K562 (cell line): ENCODE results near the gene F11R. TPM values are rescaled to one million over a fixed set of nuclear protein-coding genes. Genes with fewer than 3 reads are reported as not detected.

ENCODE experiments used
- FOXK2 ChIP-seq, 2 experiments: fragments of 450-650 bp; IDR thresholded peaks in 1 of 2; conservative IDR thresholded peaks in 1 of 2; 2 replicates each; pipeline ENCODE4 v1.6.1; 2016; ENCODE audit warnings: low read depth in 2 of 2, mild to moderate bottlenecking in 1 of 2
- NR1H2 ChIP-seq: sonication (generic); formaldehyde crosslinking; IDR thresholded peaks from 2 replicates; pipeline ENCODE4 v1.4.0; 2020; ENCODE audit warnings: mild to moderate bottlenecking, missing genetic modification reagents
- NR2F6 ChIP-seq: fragments of 450-650 bp; formaldehyde crosslinking; IDR thresholded peaks from 2 replicates; pipeline ENCODE4 v1.4.0; 2020; ENCODE audit warnings: mild to moderate bottlenecking
- POLR2G ChIP-seq: fragments of 200-400 bp; formaldehyde crosslinking; IDR thresholded peaks from 2 replicates; pipeline ENCODE4 v1.6.1; 2017; ENCODE audit warnings: low read depth, mild to moderate bottlenecking, antibody characterized with exemption, low read length, moderate library complexity
- ZNF699 ChIP-seq: fragments of 250-450 bp; sonication (Bioruptor Pico); IDR thresholded peaks from 2 replicates; pipeline ENCODE4 v1.8.0; 2021; ENCODE audit warnings: mild to moderate bottlenecking, moderate library complexity; ENCODE audit not compliant: insufficient replicate concordance
- polyA plus RNA-seq, 8 experiments: library from polyadenylated mRNA; depleted of rRNA in 4 of 8; stranded (reverse) in 5 of 8; unstranded in 3 of 8; fragments of >200 nt; fragmentation: Nextera tagmentation in 2 of 8; fragmentation: Illumina TruSeq in 1 of 8; extraction: Ambion mirVana in 2 of 8; extraction: Trizol in 1 of 8; gene quantifications; 2 replicates each; pipeline versions ENCODE4 v1.2.1 to v1.2.3, GENCODE V29; 2011 to 2014; ENCODE audit warnings: inconsistent platforms in 1 of 8, missing spikeins in 1 of 8
- total RNA-seq, 7 experiments: library from RNA; depleted of rRNA in 6 of 7; stranded (reverse); fragments of >200 nt in 6 of 7; fragmentation: Illumina TruSeq in 2 of 7; extraction: Trizol in 2 of 7; gene quantifications; 2 replicates each; pipeline versions ENCODE4 v1.2.1 to v1.2.3, GENCODE V29; 2011 to 2021; ENCODE audit warnings: low replicate concordance in 1 of 7
- TF ChIP-seq, protein P1 (sequence below): sonication (generic); formaldehyde crosslinking; IDR thresholded peaks from 2 replicates; pipeline ENCODE4 v1.8.0; 2023; ENCODE audit warnings: missing genetic modification reagents, mild to moderate bottlenecking, borderline replicate concordance
- TF ChIP-seq, protein P2 (sequence below), 2 experiments: fragments of 450-650 bp; IDR thresholded peaks; 2 replicates each; pipeline ENCODE4 v1.6.1; 2016; ENCODE audit warnings: mild to moderate bottlenecking in 2 of 2, borderline replicate concordance in 1 of 2, low read depth in 1 of 2, moderate library complexity in 1 of 2

The F11R gene
- total and polyA plus RNA-seq, 9 of the 15 experiments (the other 6 are each of a cell fraction or from before 2014, with no cell fraction given), result 27.4 to 187 (median 52.5) TPM

DNA sequence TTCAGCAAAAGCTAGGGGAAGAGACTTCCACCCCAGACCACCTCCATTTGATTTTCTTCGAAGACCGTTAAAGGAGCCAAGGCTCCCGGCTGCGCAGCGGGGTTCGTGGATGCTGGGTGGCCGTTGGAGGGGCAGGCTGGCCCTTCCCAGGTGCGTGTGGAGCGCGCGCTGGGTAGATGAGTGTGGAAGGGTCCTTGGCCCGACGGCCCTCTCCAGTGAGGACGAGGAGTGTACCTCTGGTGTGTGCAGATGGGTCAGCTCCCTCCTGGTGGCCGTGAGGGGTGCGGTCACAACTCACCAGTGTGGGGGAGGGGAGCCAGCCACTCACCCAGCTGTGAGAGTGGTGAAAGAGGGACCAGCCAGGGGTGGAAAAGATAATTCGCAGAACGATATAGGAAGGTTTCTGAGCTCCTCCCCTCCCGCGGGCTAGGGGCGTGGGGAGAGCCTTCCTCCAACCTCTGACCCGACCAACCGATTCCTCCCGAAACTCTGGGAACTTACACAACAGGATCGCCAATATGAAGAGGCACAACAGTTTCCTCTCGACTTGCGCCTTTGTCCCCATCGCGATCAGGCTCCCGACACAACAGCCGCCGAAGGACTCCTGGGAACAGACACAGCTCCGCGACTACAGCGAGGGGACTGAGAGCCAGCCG, at the start of gene F11R (continued):
- TF ChIP-seq, protein P1, sequence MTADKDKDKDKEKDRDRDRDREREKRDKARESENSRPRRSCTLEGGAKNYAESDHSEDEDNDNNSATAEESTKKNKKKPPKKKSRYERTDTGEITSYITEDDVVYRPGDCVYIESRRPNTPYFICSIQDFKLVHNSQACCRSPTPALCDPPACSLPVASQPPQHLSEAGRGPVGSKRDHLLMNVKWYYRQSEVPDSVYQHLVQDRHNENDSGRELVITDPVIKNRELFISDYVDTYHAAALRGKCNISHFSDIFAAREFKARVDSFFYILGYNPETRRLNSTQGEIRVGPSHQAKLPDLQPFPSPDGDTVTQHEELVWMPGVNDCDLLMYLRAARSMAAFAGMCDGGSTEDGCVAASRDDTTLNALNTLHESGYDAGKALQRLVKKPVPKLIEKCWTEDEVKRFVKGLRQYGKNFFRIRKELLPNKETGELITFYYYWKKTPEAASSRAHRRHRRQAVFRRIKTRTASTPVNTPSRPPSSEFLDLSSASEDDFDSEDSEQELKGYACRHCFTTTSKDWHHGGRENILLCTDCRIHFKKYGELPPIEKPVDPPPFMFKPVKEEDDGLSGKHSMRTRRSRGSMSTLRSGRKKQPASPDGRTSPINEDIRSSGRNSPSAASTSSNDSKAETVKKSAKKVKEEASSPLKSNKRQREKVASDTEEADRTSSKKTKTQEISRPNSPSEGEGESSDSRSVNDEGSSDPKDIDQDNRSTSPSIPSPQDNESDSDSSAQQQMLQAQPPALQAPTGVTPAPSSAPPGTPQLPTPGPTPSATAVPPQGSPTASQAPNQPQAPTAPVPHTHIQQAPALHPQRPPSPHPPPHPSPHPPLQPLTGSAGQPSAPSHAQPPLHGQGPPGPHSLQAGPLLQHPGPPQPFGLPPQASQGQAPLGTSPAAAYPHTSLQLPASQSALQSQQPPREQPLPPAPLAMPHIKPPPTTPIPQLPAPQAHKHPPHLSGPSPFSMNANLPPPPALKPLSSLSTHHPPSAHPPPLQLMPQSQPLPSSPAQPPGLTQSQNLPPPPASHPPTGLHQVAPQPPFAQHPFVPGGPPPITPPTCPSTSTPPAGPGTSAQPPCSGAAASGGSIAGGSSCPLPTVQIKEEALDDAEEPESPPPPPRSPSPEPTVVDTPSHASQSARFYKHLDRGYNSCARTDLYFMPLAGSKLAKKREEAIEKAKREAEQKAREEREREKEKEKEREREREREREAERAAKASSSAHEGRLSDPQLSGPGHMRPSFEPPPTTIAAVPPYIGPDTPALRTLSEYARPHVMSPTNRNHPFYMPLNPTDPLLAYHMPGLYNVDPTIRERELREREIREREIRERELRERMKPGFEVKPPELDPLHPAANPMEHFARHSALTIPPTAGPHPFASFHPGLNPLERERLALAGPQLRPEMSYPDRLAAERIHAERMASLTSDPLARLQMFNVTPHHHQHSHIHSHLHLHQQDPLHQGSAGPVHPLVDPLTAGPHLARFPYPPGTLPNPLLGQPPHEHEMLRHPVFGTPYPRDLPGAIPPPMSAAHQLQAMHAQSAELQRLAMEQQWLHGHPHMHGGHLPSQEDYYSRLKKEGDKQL (CRISPR knock-in tag), result no peak
- TF ChIP-seq NR2F6 (CRISPR knock-in tag), result peak; percentile 11; the same call in 1 of the 2 replicates
- no peak for TF ChIP-seq ZNF699 (CRISPR knock-in tag)
- TF ChIP-seq, protein P2, sequence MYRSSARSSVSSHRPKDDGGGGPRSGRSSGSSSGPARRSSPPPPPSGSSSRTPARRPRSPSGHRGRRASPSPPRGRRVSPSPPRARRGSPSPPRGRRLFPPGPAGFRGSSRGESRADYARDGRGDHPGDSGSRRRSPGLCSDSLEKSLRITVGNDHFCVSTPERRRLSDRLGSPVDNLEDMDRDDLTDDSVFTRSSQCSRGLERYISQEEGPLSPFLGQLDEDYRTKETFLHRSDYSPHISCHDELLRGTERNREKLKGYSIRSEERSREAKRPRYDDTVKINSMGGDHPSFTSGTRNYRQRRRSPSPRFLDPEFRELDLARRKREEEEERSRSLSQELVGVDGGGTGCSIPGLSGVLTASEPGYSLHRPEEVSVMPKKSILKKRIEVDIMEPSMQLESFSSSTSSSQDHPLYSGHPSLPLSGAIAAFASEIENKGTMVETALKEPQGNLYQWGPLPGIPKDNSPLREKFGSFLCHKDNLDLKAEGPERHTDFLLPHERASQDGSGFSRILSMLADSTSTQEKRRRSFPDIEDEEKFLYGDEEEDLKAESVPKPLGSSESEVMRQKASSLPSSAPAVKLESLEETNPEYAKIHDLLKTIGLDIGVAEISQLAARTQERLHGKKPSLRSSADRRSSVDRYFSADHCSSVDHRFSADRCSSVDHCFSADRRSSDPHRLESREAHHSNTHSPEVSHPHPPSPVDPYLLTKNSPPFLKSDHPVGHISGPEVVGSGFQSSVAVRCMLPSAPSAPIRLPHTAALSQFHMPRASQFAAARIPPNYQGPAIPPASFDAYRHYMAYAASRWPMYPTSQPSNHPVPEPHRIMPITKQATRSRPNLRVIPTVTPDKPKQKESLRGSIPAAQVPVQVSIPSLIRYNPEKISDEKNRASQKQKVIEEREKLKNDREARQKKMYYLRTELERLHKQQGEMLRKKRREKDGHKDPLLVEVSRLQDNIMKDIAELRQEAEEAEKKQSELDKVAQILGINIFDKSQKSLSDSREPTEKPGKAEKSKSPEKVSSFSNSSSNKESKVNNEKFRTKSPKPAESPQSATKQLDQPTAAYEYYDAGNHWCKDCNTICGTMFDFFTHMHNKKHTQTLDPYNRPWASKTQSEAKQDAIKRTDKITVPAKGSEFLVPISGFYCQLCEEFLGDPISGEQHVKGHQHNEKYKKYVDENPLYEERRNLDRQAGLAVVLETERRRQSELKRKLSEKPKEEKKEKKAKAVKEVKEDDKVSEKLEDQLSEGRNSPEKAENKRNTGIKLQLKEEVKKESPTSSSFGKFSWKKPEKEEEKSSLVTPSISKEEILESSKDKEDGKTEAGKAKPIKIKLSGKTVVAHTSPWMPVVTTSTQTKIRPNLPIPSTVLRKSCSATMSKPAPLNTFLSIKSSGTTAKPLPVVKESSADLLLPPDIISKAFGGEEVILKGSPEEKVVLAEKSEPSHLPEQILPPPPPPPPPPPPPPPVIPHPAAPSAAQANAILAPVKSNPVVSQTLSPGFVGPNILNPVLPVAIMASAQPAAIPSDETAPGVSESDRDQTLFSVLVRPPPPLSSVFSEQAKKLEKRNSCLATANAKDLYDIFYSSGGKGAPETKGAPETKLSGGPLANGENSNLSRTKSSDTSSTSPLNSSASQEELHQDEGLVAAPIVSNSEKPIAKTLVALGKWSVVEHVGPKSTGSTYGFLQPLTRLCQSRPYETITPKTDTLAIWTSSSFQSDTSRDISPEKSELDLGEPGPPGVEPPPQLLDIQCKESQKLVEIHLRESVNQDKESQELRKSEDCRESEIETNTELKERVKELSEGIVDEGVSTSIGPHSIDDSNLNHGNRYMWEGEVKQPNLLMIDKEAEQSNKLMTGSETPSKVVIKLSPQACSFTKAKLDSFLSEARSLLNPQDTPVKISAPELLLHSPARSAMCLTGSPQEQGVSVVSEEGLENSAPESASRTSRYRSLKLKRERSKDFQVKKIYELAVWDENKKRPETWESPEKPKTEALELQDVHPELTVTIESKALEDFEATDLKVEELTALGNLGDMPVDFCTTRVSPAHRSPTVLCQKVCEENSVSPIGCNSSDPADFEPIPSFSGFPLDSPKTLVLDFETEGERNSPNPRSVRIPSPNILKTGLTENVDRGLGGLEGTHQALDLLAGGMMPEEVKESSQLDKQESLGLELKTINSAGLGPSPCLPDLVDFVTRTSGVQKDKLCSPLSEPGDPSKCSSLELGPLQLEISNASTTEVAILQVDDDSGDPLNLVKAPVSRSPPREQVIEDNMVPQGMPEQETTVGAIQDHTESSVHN (IDR thresholded peaks at IDR 0.05; ENCODE audit: borderline replicate concordance in 1 of 2, low read depth in 1 of 2), result peak in 1 of 2 experiments; percentile 52; a peak in 1 of 4 replicates
- peak; percentile 80 for TF ChIP-seq POLR2G
- TF ChIP-seq NR1H2 (CRISPR knock-in tag), result peak; percentile 60; the same call in 1 of the 2 replicates
- peak in 1 of 2 experiments; percentile 43; a peak in 2 of 4 replicates for TF ChIP-seq FOXK2 (conservative IDR thresholded peaks at IDR 0.05 in 1 of 2, IDR thresholded peaks at IDR 0.05 in 1 of 2; ENCODE audit: low read depth in 2 of 2)
